Stimulated activated CD4-positive, alpha-beta T cell treated with anti-CD3 and anti-CD28 coated beads, Interleukin-15, amount 100 ng/mL, for 1 hour (primary cell): ENCODE results near the gene MBD5.
"Not testable (repeated sequence)": the region's sequence is repeated elsewhere in the genome, so short reads cannot be mapped to it uniquely, and the experiment has no call there.

ENCODE experiments used
- DNase-seq, 2 donors: peaks; one replicate each; pipeline ENCODE4 v3.0.0-alpha.2; 2020; ENCODE audit warnings: low read depth in 1 of 2, low spot score in 1 of 2

MBD5 gene

DNA sequence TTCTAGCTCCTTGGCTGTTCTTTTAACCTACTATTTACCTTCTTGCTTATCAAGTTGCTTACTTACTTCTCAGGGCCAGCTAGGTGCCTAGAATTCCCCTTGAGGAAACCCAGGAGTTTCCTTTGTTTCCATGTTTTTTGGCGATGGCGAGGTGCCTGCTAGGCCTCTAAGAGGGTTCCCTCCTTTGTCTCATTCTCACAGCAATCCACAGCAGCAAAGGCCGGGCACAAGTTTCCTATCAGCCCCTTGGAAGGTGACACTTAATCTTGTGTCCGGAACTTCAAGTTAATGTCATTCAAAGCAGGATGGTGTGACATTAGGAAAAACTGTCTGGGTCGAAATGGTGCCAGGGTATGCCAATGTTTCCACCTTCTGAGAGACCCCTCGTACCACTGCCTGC, 521.7 kb downstream of the MBD5 start:
- no peak for DNase-seq

GRCh38 chr2:148543088-148543540, 522.2 kb downstream of the MBD5 start:
- DNase-seq: not testable (repeated sequence)

DNA sequence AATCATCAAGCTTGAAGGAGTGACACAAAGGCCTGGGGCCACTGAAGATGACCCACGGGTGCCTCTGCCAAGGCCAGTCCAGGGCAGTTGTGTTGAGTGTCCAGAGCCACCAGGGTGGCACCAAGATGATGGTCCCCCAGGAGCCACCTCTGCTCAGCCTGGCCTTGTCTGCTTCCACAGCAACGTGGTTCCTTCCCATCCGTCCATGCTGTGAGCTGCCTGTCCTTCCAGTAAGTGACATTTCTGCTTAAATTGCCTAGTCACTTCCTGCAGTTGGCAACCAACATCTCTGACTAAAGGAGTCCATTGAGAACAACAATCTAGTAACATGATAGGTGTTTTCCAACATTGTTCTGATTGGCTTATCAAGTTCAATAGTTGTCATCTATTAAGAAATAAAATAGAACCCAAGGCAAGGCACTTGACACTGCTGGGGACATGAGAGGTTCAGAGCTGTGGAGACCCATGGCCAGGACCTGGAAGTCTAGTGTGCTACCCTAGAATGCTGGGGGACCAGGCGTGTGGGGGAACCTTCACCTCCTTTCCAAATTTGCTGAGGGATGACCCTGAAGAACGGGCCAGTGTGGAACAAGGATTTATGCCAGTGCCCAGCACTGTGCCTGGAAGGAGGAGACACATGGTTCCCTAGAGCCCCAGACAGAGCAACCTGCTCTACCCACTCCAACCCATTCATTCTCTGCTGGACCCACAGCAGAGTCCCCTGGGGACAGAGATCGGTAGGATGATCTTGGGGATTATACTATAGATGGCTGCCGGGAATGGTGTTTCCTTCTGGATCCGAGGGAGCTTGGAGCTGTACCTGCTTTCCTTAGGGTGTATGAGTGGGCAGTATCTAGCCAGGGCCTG, 524.7 kb downstream of the MBD5 start:
- DNase-seq: no peak

DNA sequence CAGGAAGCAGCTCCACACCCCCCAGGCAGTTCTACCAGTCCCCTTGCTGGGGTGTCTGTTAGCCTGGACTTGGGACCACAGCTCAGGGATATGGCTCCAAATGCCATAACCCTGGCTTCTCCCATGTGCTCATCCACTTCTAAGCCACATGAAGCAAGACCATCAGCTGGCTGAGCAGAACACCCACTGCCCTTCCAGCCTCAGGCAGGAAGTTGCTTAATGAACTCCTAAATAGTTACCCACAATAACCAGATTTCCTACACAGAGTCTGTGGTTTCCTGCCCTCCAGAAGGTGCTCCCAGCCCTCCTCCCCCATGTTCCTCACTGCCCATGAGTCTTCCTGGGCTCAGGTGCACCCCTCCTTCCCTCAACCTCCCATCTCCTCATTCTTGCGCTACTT, 525.4 kb downstream of the MBD5 start:
- DNase-seq: no peak

- no peak for DNase-seq
These were observed 528.0 kb downstream of the MBD5 start for GRCh38 chr2:148548716-148549400.

- no peak for DNase-seq
These were observed 531.9 kb downstream of the MBD5 start for GRCh38 chr2:148552675-148553331.

- no peak for DNase-seq
These were observed 532.5 kb downstream of the MBD5 start for GRCh38 chr2:148553332-148553887.

DNA sequence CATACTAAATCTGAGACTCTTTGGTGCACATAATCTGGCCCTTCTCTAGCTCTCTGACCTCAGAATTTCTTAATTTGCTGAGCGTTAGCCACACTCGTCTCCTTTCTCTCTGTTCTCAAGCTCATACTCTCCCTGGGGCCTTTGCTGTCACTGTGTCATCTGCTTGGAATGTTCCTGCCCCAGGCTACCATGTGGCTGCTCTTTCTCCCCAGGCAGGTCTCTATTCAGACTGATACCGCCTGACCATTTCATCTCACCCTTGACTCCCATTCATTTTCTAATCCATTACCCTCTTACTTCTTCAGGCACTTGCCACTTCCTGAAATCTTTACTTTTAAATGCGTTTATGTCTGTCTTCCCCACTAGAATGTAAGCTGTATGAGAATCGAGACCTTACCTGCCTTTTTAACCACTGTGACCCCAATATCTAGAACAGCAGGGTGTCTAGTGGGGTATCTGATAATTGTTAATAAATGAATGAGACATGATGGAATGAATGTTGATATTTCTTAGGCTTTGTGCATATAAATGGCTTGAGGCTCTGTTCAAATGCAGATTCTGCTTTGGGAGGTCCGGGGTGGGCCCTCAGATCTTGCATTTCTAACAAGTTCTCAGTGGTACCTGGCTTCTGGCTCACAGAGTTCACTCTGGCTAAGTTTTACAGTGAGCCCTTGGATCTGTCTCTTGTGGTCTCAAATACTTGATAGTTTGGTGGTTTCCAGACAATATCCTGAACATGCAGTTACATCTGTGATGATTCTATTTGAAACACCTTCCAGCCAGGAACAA, 533.8 kb downstream of the MBD5 start:
- DNase-seq: no peak

GRCh38 chr2:148555622-148556294, 534.9 kb downstream of the MBD5 start:
- DNase-seq: no peak

- no peak for DNase-seq
These were observed 537.0 kb downstream of the MBD5 start for GRCh38 chr2:148557844-148558436.

DNA sequence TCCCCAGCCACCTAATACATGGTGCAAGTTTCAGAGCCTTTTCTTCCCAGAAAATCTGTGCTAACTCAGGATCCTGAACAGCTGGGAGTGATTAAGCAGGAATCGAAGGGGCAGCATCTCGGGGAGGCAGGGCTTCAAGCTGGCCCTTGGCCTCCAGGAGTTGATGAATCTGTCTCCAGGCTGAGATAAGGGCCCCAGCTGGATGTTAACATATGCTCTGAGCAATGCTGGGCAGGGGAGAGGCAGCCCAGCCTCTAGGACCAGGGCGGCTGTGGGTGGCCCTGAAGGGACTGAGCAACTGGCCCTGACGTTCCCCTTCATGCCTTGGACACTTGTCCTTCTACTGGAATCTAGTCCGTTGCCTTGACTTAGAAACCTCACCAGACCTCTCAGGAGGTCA, 539.6 kb downstream of the MBD5 start:
- DNase-seq: no peak

- no peak for DNase-seq
These were observed 540.5 kb downstream of the MBD5 start for GRCh38 chr2:148561389-148561788.

DNA sequence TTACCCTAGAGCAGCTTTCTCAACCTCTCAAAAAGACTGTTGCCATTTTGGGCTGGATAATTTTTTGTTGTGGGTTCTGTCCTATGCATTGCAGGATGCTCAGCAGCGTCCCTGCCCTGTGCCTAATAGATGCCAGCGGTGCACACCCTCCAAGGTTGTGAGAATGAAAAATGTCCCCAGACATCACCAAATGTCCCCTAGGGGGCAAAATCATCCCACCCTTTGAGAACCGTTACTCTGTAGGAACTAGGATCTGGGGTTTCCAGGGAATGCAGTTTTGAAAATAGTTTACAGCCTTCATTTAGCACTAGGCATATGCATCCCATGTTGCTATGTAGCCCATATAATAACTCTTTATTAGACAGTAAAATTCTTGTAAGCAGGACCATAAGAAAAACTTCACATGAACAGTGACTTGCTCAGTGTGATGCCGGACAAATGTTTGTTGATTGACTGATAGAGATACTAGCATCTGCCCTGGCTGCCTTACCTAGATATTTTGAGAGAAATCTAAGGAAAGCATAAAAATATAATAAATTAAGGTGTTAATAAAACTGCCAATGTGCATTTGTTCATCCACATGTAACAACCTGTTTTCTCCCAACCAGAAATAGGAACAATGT, 544.5 kb downstream of the MBD5 start:
- no peak for DNase-seq
